ENCODE measurements around the gene PCNX1. TPM values are rescaled to one million over a fixed set of nuclear protein-coding genes. Genes with fewer than 3 reads are reported as not detected.

The PCNX1 gene
- total and polyA plus RNA-seq, 2 of the 4 experiments (the other 2 are of a cell fraction): 15.0 to 43.7 TPM

DNA sequence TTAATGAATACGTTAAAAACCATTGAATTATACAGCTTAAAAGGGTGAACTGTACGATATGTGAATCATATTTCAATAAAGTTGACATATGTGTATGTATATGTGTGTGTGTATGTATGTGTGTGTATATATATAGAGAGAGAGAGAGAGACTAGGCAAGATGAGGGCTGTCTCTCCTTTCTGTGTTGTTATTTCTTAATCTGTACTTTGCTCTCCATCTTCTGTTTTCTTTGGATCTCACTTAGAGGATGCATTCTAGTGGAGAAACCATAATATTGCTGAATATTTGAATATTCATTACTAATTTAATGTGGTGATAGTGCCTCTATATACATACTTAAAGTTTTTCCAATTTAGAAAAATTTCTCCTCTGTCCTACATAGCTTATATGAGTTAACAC, 50.5 kb downstream of the PCNX1 start:
- no peak overlapping the region for H2BK15ac ChIP-seq (ENCODE audit: low read depth, low read length)
- peaks cover 20% of the 10 kb centered on the region for H4K20me1 ChIP-seq (ENCODE audit: insufficient read depth, low read length)
- H3K4me1 ChIP-seq (ENCODE audit: control insufficient read depth, insufficient read depth, low read length): no peaks in the 10 kb centered on the region
- H3K36me3 ChIP-seq (ENCODE audit: control insufficient read depth, insufficient read depth, low read length): peaks cover 4% of the 10 kb centered on the region; the same call in 1 of the 2 replicates
- no peak overlapping the region for H3K14ac ChIP-seq (replicated peaks; ENCODE audit: low read depth, low read length)
- no peaks in the 10 kb centered on the region for H3K9me3 ChIP-seq (ENCODE audit: control insufficient read depth, insufficient read depth, low read length)
- H2BK20ac ChIP-seq (ENCODE audit: low read depth, low read length): no peak overlapping the region
- DNase-seq: no peak
- no peak for ATAC-seq (ENCODE audit: low read depth)
- in situ Hi-C loops (cut with MboI; ENCODE audit: low sequenced_read_pairs) (loop anchor here (25.0 kb wide), 1 partner anchor 345 kb away; the partner anchor contains the start of gene MED6), dilution Hi-C loops (cut with HindIII; ENCODE audit: low sequenced_read_pairs, unreplicated experiment) (no loop called here), intact Hi-C loops (cut with micrococcal nuclease) (loop anchor here (5.0 kb wide), 2 partner anchors 245 to 605 kb away; no protein-coding TSS in a partner anchor)
- H3K27ac ChIP-seq (ENCODE audit: insufficient read depth, low read length): no peak overlapping the region
- BruUV-seq (replicated peaks): no TSS peak
- H4K91ac ChIP-seq (ENCODE audit: insufficient read depth, low read depth, low read length): no peak overlapping the region
- no peak overlapping the region for H3K4me2 ChIP-seq (ENCODE audit: low read depth, low read length)
- H3K56ac ChIP-seq (ENCODE audit: extremely low read depth, insufficient read depth, low read length): no peak overlapping the region
- no peak overlapping the region for H2BK5ac ChIP-seq (ENCODE audit: low read depth, low read length, poor library complexity, severe bottlenecking)
- POLR2A ChIA-PET (ENCODE audit: unreplicated experiment): no interaction called here
- TF ChIP-seq, protein P1, sequence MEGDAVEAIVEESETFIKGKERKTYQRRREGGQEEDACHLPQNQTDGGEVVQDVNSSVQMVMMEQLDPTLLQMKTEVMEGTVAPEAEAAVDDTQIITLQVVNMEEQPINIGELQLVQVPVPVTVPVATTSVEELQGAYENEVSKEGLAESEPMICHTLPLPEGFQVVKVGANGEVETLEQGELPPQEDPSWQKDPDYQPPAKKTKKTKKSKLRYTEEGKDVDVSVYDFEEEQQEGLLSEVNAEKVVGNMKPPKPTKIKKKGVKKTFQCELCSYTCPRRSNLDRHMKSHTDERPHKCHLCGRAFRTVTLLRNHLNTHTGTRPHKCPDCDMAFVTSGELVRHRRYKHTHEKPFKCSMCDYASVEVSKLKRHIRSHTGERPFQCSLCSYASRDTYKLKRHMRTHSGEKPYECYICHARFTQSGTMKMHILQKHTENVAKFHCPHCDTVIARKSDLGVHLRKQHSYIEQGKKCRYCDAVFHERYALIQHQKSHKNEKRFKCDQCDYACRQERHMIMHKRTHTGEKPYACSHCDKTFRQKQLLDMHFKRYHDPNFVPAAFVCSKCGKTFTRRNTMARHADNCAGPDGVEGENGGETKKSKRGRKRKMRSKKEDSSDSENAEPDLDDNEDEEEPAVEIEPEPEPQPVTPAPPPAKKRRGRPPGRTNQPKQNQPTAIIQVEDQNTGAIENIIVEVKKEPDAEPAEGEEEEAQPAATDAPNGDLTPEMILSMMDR (conservative IDR thresholded peaks at IDR 0.05; ENCODE audit: low read depth, low read length): no peak
- TF ChIP-seq RCOR1 (IDR thresholded peaks at IDR 0.05; ENCODE audit: insufficient replicate concordance, low read length) (no peak), MAZ (IDR thresholded peaks at IDR 0.05; ENCODE audit: borderline replicate concordance, low read depth, low read length) (no peak), FOS (IDR thresholded peaks at IDR 0.05; ENCODE audit: low read depth, low read length) (no peak), MXI1 (IDR thresholded peaks at IDR 0.05; ENCODE audit: borderline replicate concordance, low read depth, low read length) (no peak), RAD21 (IDR thresholded peaks at IDR 0.05; ENCODE audit: low read length) (no peak), CHD1 (IDR thresholded peaks at IDR 0.05; ENCODE audit: low read depth, low read length) (no peak), SMC3 (IDR thresholded peaks at IDR 0.05; ENCODE audit: low read depth, low read length) (no peak), CEBPB (IDR thresholded peaks at IDR 0.05; ENCODE audit: low read depth, low read length) (no peak)
- TF ChIP-seq, protein P2, sequence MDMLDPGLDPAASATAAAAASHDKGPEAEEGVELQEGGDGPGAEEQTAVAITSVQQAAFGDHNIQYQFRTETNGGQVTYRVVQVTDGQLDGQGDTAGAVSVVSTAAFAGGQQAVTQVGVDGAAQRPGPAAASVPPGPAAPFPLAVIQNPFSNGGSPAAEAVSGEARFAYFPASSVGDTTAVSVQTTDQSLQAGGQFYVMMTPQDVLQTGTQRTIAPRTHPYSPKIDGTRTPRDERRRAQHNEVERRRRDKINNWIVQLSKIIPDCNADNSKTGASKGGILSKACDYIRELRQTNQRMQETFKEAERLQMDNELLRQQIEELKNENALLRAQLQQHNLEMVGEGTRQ (IDR thresholded peaks at IDR 0.05; ENCODE audit: low read depth, low read length): no peak
- TF ChIP-seq, protein P3, sequence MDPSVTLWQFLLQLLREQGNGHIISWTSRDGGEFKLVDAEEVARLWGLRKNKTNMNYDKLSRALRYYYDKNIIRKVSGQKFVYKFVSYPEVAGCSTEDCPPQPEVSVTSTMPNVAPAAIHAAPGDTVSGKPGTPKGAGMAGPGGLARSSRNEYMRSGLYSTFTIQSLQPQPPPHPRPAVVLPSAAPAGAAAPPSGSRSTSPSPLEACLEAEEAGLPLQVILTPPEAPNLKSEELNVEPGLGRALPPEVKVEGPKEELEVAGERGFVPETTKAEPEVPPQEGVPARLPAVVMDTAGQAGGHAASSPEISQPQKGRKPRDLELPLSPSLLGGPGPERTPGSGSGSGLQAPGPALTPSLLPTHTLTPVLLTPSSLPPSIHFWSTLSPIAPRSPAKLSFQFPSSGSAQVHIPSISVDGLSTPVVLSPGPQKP (IDR thresholded peaks at IDR 0.05; ENCODE audit: borderline replicate concordance, low read depth, low read length): no peak
- H3K4ac ChIP-seq (ENCODE audit: low read depth, low read length): no peak overlapping the region
- H3K18ac ChIP-seq (ENCODE audit: low read depth, low read length): no peak overlapping the region
- no peak overlapping the region for H3K9ac ChIP-seq (ENCODE audit: low read depth, low read length)
- peaks cover 13 to 20% of the 10 kb centered on the region in 2 experiments for H3K79me1 ChIP-seq (ENCODE audit: low read depth in 1 of 2, low read length in 2 of 2)
- no peak overlapping the region for H4K5ac ChIP-seq (ENCODE audit: low read depth, low read length)
- H2AK9ac ChIP-seq (replicated peaks; ENCODE audit: low read depth, low read length, poor library complexity): no peak overlapping the region
- no peaks in the 10 kb centered on the region for H3K9me1 ChIP-seq (ENCODE audit: insufficient read depth, low read length)
- WGBS, 2 experiments (ENCODE audit: extremely low coverage in 2 of 2, insufficient read length in 1 of 2): 100% methylated on average over 1 of the region's 2 CpGs; no CpG with 5 or more reads in 1 of the 2 experiments
- no peak overlapping the region for H2AK5ac ChIP-seq (ENCODE audit: low read depth, low read length)
- H4K8ac ChIP-seq (ENCODE audit: low read depth in 2 of 2, low read length in 2 of 2): no peak overlapping the region
- CTCF ChIA-PET: interaction anchor here (0.5 to 0.7 kb wide), 2 partner anchors 52 to 1463 kb away, joined by 3 to 4 read pairs; no protein-coding TSS in a partner anchor
- no peak overlapping the region for H2AFZ ChIP-seq (replicated peaks; ENCODE audit: low read length, poor library complexity)
- no peak overlapping the region for H3K23ac ChIP-seq (ENCODE audit: low read depth, low read length)
- no peak overlapping the region for H2BK120ac ChIP-seq (ENCODE audit: low read depth, low read length)
- no peak overlapping the region for H3K4me3 ChIP-seq (ENCODE audit: insufficient read depth, low read depth, low read length)
- no peaks in the 10 kb centered on the region for H3K27me3 ChIP-seq (ENCODE audit: control insufficient read depth, insufficient read depth, low read length)
